GM13976 (cell line): ENCODE data around the gene BTBD3.

Source experiments
- DNase-seq: peaks from one replicate; pipeline ENCODE4 v3.0.0; 2012; ENCODE audit warnings: low spot score
- in situ Hi-C: fragments of 300-500 bp; cut with MboI; formaldehyde crosslinking; loops from one replicate; pipeline ENCODE4 v1.12.0; 2022; ENCODE audit warnings: low sequenced_read_pairs, mixed read lengths, inconsistent platforms; ENCODE audit not compliant: unreplicated experiment
- TF ChIP-seq, protein P1 (sequence below): IDR thresholded peaks from 2 replicates; pipeline ENCODE4 v1.5.1; 2012; ENCODE audit warnings: borderline replicate concordance, mild to moderate bottlenecking; ENCODE audit not compliant: insufficient read depth; ENCODE audit errors: extremely low read depth, missing control alignments, control extremely low read depth

BTBD3 gene

DNA sequence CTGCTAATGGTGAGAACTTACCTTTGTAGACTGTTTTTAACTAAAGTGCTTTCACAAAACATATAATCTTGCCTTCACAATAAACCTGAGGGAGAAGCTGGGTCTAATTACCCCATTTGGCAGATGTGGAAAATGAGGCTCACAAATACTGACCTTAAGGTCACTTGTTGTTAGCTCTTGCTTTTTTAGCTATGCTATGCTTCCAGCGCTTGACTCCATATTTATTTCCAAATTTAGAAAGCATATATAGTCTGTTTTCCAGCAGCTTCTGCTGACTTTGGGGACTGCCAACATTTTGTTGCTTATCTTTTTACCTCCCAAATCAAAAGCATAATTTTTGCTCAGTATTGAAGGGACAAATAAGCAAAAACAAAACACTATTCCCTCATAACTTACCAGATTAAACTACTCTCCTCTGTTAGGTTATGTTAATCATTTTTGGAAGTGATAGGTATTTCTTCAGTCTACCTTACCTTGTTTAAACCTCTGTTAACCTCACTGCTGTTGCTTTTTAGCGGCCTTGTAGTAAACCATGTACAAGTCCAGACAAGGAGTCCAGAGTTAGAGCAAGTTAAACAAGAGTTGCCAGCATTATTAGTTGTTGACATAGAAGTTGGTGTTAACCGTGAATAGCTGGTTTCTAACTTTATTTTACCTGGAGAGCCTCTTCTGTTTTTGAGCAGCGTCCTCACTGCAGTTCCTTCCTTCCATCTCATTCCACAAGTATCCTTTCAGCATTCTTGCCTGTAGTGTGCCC is 4.9 kb upstream of the BTBD3 start:
- in situ Hi-C loops, result no loop called here
- no peak for DNase-seq
- TF ChIP-seq, protein P1, sequence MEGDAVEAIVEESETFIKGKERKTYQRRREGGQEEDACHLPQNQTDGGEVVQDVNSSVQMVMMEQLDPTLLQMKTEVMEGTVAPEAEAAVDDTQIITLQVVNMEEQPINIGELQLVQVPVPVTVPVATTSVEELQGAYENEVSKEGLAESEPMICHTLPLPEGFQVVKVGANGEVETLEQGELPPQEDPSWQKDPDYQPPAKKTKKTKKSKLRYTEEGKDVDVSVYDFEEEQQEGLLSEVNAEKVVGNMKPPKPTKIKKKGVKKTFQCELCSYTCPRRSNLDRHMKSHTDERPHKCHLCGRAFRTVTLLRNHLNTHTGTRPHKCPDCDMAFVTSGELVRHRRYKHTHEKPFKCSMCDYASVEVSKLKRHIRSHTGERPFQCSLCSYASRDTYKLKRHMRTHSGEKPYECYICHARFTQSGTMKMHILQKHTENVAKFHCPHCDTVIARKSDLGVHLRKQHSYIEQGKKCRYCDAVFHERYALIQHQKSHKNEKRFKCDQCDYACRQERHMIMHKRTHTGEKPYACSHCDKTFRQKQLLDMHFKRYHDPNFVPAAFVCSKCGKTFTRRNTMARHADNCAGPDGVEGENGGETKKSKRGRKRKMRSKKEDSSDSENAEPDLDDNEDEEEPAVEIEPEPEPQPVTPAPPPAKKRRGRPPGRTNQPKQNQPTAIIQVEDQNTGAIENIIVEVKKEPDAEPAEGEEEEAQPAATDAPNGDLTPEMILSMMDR, result no peak

DNA sequence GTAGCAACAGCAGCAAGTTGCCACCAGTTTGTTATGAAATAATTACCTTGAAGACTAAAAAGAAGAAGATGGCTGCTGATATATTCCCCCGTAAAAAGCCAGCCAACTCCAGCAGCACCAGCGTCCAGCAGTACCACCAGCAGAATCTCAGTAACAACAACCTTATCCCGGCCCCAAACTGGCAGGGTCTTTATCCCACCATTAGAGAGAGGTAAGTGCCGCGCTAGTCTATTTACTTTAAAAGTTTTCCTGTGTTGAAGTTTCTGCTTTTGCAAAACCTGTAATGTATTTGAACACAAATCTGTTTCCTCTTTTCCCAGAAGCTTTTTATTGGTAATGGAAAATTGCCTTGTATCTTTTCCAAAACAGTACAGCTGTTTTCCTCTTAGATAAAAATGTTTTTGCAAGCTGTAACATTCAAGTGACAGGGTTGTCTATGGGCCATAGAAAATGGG is 725 bp downstream of the BTBD3 start:
- TF ChIP-seq, protein P1, result no peak
- DNase-seq, result no peak
- in situ Hi-C loops, result no loop called here

DNA sequence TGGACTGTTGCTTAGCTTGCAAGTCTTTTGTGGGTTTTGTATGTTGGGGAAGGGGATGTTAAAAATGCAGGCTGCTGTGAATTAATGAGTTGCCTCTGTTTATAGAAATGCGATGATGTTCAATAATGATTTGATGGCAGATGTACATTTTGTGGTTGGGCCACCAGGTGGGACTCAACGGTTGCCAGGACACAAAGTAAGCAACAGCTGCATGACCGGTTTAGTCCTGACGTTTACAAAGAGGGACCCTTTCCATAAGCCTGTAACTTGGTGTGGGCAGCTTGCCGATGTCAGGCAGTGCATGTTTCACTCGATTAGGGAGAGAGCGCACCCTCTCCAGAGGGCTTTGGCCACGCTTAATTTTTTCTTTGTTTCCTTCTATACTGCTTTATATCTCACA is 1.3 kb downstream of the BTBD3 start:
- DNase-seq, result no peak
- in situ Hi-C loops, result no loop called here
- TF ChIP-seq, protein P1, result no peak

DNA sequence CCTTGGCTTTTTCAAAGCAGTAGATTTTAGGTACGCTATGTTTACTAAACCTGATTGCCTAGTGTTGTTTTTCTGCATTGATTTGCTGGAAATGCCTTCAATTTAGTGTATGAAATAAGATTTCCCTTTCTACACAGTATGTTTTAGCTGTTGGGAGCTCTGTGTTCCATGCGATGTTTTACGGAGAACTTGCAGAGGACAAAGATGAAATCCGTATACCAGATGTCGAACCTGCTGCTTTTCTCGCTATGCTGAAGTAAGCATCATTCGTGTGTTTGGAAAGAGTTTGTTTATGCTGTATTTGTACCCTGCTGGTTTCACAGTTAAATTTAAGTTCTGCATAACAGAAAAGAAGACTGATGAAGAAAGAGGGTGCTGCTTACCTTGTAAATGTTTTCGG is 1.9 kb downstream of the BTBD3 start:
- TF ChIP-seq, protein P1, result no peak
- no peak for DNase-seq
- in situ Hi-C loops, result no loop called here

DNA sequence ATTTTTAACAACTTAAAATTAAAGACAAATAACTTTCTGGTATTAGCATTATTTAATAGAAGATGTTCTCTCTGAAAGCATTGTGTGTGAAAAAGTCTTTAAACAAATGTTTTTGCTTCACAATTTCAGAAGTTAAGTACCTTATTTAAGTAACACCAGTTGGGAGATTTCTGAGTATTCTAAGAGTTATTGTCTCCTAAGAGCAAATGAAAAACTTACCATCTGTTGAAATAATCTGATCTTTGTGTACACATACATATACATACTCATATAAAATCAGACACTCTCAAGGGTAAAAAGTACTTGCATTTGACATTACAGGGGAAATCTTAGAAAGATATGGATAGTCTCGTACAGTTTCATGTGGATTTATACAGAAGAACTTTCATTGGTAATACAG is 2.4 kb downstream of the BTBD3 start:
- in situ Hi-C loops, result no loop called here
- no peak for DNase-seq
- TF ChIP-seq, protein P1, result no peak

DNA sequence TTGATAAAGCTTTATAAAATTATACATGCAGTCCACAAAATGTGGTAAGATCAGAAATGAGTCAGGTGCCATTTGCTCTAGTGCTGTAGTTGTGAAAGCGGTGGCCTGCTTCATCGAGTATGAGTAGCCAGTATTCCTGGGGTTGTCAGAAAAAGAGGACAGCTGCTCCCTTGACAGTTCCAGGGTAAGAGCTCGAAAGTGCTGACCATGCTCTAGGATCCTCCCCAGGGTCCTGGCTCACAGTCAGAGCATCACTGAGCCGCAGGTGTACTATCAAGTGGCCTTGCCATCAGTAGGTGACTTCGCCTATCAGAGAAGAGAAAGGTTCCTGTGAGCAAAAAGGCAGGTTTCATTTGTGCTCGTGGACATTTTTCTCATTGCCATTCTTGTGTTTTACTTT is 3.6 kb downstream of the BTBD3 start:
- in situ Hi-C loops, result no loop called here

More for the DNA sequence above, 3.6 kb downstream of the BTBD3 start:
- TF ChIP-seq, protein P1, result no peak
- no peak for DNase-seq
